Measurements from ENCODE around the gene TADA2A.

DNA sequence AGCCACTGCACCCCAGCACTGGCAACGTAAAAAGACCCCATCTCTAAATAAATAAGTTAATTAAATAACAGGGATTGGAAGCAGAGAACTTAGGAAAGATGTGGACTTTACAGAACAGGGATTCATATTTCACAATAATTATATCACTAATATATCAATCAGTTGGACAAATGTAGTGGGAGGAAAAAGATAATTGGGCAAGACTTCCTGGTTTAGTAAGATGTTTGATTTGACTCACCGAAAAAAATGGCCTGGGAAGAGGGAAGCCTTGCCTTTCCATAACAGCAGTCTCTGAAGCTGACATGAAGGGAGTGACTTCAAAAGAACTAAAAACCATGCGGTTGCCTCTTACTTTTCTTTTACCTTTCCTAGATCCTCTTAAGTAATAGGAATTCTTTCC lies 46.1 kb upstream of the TADA2A start:
- TF ChIP-seq, protein P1, sequence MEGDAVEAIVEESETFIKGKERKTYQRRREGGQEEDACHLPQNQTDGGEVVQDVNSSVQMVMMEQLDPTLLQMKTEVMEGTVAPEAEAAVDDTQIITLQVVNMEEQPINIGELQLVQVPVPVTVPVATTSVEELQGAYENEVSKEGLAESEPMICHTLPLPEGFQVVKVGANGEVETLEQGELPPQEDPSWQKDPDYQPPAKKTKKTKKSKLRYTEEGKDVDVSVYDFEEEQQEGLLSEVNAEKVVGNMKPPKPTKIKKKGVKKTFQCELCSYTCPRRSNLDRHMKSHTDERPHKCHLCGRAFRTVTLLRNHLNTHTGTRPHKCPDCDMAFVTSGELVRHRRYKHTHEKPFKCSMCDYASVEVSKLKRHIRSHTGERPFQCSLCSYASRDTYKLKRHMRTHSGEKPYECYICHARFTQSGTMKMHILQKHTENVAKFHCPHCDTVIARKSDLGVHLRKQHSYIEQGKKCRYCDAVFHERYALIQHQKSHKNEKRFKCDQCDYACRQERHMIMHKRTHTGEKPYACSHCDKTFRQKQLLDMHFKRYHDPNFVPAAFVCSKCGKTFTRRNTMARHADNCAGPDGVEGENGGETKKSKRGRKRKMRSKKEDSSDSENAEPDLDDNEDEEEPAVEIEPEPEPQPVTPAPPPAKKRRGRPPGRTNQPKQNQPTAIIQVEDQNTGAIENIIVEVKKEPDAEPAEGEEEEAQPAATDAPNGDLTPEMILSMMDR (IDR thresholded peaks at IDR 0.05): no peak
- TF ChIP-seq EP300 (IDR thresholded peaks at IDR 0.05): no peak

Measured in esophagus muscularis mucosa (tissue), 3 donors.